HepG2 (cell line): ENCODE data around the gene VPS9D1. TPM values are rescaled to one million over a fixed set of nuclear protein-coding genes. Genes with fewer than 3 reads are reported as not detected.

Source experiments
- FOXK2 ChIP-seq: fragments of 450-650 bp; IDR thresholded peaks from 2 replicates; pipeline ENCODE4 v1.6.1; 2016
- GATAD2A ChIP-seq: IDR thresholded peaks from 2 replicates; pipeline ENCODE4 v1.6.1; 2016
- NR2F6 ChIP-seq, 2 experiments: IDR thresholded peaks; 2 replicates each; pipeline ENCODE4 v1.6.1; 2016; ENCODE audit warnings: antibody characterized with exemption in 1 of 2, mild to moderate bottlenecking in 1 of 2
- NRL ChIP-seq: sonication (generic); formaldehyde crosslinking; IDR thresholded peaks from 2 replicates; pipeline ENCODE4 v1.5.0; 2020; ENCODE audit warnings: missing genetic modification reagents, mild to moderate bottlenecking, moderate library complexity, borderline replicate concordance
- SALL2 ChIP-seq: sonication (generic); formaldehyde crosslinking; IDR thresholded peaks from 2 replicates; pipeline ENCODE4 v1.8.1; 2023; ENCODE audit warnings: mild to moderate bottlenecking, missing genetic modification reagents, inconsistent platforms
- TMF1 ChIP-seq: sonication (generic); formaldehyde crosslinking; IDR thresholded peaks from 2 replicates; pipeline ENCODE4 v1.8.1; 2022; ENCODE audit warnings: low read depth, missing genetic modification reagents
- TOE1 ChIP-seq: sonication (generic); formaldehyde crosslinking; IDR thresholded peaks from 2 replicates; pipeline ENCODE4 v1.4.0; 2020; ENCODE audit warnings: mild to moderate bottlenecking, missing genetic modification reagents
- YEATS4 ChIP-seq: sonication (generic); formaldehyde crosslinking; IDR thresholded peaks from 2 replicates; pipeline ENCODE4 v1.4.0; 2020; ENCODE audit warnings: missing genetic modification reagents, borderline replicate concordance
- ZNF75D ChIP-seq: sonication (generic); formaldehyde crosslinking; IDR thresholded peaks from 2 replicates; pipeline ENCODE4 v1.8.1; 2023; ENCODE audit warnings: missing genetic modification reagents, mild to moderate bottlenecking, borderline replicate concordance
- polyA plus RNA-seq, 8 experiments: library from polyadenylated mRNA; depleted of rRNA in 3 of 8; stranded (reverse) in 7 of 8; unstranded in 1 of 8; fragments of >200 nt; fragmentation: Illumina TruSeq in 4 of 8; extraction: Trizol in 4 of 8; gene quantifications; 2 replicates each; pipeline versions ENCODE4 v1.2.1 to v1.2.3, GENCODE V29; 2011 to 2016; ENCODE audit warnings: low read depth in 4 of 8, missing spikeins in 1 of 8, mixed read lengths in 1 of 8; ENCODE audit not compliant: insufficient read depth in 1 of 8
- total RNA-seq, 5 experiments: library from RNA; depleted of rRNA; stranded (reverse); fragments of >200 nt; fragmentation: Illumina TruSeq; extraction: Trizol; gene quantifications; 2 replicates each; pipeline ENCODE4 v1.2.3, GENCODE V29; 2016; ENCODE audit warnings: low read depth in 1 of 5
- TF ChIP-seq, protein P1 (sequence below): IDR thresholded peaks from 2 replicates; pipeline ENCODE4 v1.6.1; 2012; ENCODE audit warnings: inconsistent platforms
- TF ChIP-seq, protein P2 (sequence below): sonication (generic); formaldehyde crosslinking; IDR thresholded peaks from 2 replicates; pipeline ENCODE4 v1.4.0; 2020; ENCODE audit warnings: missing genetic modification reagents, borderline replicate concordance
- TF ChIP-seq, protein P3 (sequence below): sonication (generic); formaldehyde crosslinking; IDR thresholded peaks from 2 replicates; pipeline ENCODE4 v1.8.1; 2023; ENCODE audit warnings: mild to moderate bottlenecking, inconsistent platforms, moderate library complexity, missing genetic modification reagents, borderline replicate concordance
- TF ChIP-seq, protein P4 (sequence below): sonication (generic); formaldehyde crosslinking; IDR thresholded peaks from 2 replicates; pipeline ENCODE4 v1.5.0; 2020; ENCODE audit warnings: mild to moderate bottlenecking, missing genetic modification reagents, borderline replicate concordance

Gene VPS9D1
- total and polyA plus RNA-seq, 2 of the 13 experiments (the other 11 are each of a cell fraction or from before 2014, with no cell fraction given) = 10.1 to 13.2 TPM

DNA sequence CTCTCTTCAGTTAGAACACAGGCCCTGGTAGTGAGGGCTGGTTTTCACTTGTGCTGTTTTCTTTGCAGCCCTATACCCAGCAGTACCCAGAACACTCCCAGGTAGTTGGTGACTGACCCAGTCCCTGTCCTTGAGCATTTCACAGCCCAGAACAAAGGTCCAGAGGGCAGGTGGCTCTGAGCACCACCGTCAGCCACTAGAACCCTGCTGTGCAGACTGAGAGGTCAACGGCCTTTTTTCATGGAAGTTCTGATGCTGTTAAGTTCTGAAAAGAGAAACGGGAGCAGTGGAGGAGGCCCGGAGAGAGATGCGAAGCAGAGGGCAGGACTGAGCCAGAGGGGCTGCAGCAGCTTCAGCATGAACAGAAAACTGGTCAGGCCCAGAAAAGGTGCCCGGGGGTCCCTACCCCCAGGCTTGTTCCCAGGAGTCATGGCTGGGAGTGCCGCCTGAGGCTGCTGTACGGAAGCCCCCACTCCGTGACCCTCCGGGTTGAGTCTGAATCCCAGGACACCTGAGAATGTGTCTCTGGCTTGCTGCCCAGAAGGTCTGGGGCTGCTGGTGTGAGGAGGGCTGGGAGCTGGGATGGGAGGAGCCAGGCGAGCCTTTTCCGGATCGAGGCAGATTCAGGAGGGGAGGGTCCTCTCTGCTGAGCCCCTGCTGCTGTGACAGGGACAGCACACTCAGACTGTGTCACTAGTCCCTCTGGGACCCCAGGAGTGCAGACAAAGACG, 9.3 kb upstream of the VPS9D1 start (continued):
- TF ChIP-seq, protein P1, sequence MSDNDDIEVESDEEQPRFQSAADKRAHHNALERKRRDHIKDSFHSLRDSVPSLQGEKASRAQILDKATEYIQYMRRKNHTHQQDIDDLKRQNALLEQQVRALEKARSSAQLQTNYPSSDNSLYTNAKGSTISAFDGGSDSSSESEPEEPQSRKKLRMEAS = peak; percentile 31; the same call in 1 of the 2 replicates
- TF ChIP-seq TMF1 (CRISPR knock-in tag) = no peak
- no peak for TF ChIP-seq ZNF75D
- 0 out of 2 replicates have a peak, but pooled peaks have one; percentile 50 for TF ChIP-seq NRL (CRISPR knock-in tag)
- 0 out of 2 replicates have a peak, but pooled peaks have one; percentile 37 for TF ChIP-seq YEATS4
- TF ChIP-seq GATAD2A (CRISPR knock-in tag) = peak; percentile 31; the same call in 1 of the 2 replicates
- TF ChIP-seq, protein P2, sequence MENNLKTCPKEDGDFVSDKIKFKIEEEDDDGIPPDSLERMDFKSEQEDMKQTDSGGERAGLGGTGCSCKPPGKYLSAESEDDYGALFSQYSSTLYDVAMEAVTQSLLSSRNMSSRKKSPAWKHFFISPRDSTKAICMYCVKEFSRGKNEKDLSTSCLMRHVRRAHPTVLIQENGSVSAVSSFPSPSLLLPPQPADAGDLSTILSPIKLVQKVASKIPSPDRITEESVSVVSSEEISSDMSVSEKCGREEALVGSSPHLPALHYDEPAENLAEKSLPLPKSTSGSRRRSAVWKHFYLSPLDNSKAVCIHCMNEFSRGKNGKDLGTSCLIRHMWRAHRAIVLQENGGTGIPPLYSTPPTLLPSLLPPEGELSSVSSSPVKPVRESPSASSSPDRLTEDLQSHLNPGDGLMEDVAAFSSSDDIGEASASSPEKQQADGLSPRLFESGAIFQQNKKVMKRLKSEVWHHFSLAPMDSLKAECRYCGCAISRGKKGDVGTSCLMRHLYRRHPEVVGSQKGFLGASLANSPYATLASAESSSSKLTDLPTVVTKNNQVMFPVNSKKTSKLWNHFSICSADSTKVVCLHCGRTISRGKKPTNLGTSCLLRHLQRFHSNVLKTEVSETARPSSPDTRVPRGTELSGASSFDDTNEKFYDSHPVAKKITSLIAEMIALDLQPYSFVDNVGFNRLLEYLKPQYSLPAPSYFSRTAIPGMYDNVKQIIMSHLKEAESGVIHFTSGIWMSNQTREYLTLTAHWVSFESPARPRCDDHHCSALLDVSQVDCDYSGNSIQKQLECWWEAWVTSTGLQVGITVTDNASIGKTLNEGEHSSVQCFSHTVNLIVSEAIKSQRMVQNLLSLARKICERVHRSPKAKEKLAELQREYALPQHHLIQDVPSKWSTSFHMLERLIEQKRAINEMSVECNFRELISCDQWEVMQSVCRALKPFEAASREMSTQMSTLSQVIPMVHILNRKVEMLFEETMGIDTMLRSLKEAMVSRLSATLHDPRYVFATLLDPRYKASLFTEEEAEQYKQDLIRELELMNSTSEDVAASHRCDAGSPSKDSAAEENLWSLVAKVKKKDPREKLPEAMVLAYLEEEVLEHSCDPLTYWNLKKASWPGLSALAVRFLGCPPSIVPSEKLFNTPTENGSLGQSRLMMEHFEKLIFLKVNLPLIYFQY (CRISPR knock-in tag) = peak; percentile 97
- no peak; the same call in 1 of the 2 replicates for TF ChIP-seq NR2F6 (IDR thresholded peaks at IDR 0.05)
- TF ChIP-seq NR2F6 (CRISPR knock-in tag; IDR thresholded peaks at IDR 0.05) = 0 out of 2 replicates have a peak, but pooled peaks have one; percentile 31
- 0 out of 2 replicates have a peak, but pooled peaks have one; percentile 54 for TF ChIP-seq SALL2 (CRISPR knock-in tag)
- TF ChIP-seq, protein P3, sequence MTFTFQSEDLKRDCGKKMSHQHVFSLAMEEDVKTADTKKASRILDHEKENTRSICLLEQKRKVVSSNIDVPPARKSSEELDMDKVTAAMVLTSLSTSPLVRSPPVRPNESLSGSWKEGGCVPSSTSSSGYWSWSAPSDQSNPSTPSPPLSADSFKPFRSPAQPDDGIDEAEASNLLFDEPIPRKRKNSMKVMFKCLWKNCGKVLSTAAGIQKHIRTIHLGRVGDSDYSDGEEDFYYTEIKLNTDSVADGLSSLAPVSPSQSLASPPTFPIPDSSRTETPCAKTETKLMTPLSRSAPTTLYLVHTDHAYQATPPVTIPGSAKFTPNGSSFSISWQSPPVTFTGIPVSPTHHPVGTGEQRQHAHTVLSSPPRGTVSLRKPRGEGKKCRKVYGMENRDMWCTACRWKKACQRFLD = 0 out of 2 replicates have a peak, but pooled peaks have one; percentile 34
- TF ChIP-seq, protein P4, sequence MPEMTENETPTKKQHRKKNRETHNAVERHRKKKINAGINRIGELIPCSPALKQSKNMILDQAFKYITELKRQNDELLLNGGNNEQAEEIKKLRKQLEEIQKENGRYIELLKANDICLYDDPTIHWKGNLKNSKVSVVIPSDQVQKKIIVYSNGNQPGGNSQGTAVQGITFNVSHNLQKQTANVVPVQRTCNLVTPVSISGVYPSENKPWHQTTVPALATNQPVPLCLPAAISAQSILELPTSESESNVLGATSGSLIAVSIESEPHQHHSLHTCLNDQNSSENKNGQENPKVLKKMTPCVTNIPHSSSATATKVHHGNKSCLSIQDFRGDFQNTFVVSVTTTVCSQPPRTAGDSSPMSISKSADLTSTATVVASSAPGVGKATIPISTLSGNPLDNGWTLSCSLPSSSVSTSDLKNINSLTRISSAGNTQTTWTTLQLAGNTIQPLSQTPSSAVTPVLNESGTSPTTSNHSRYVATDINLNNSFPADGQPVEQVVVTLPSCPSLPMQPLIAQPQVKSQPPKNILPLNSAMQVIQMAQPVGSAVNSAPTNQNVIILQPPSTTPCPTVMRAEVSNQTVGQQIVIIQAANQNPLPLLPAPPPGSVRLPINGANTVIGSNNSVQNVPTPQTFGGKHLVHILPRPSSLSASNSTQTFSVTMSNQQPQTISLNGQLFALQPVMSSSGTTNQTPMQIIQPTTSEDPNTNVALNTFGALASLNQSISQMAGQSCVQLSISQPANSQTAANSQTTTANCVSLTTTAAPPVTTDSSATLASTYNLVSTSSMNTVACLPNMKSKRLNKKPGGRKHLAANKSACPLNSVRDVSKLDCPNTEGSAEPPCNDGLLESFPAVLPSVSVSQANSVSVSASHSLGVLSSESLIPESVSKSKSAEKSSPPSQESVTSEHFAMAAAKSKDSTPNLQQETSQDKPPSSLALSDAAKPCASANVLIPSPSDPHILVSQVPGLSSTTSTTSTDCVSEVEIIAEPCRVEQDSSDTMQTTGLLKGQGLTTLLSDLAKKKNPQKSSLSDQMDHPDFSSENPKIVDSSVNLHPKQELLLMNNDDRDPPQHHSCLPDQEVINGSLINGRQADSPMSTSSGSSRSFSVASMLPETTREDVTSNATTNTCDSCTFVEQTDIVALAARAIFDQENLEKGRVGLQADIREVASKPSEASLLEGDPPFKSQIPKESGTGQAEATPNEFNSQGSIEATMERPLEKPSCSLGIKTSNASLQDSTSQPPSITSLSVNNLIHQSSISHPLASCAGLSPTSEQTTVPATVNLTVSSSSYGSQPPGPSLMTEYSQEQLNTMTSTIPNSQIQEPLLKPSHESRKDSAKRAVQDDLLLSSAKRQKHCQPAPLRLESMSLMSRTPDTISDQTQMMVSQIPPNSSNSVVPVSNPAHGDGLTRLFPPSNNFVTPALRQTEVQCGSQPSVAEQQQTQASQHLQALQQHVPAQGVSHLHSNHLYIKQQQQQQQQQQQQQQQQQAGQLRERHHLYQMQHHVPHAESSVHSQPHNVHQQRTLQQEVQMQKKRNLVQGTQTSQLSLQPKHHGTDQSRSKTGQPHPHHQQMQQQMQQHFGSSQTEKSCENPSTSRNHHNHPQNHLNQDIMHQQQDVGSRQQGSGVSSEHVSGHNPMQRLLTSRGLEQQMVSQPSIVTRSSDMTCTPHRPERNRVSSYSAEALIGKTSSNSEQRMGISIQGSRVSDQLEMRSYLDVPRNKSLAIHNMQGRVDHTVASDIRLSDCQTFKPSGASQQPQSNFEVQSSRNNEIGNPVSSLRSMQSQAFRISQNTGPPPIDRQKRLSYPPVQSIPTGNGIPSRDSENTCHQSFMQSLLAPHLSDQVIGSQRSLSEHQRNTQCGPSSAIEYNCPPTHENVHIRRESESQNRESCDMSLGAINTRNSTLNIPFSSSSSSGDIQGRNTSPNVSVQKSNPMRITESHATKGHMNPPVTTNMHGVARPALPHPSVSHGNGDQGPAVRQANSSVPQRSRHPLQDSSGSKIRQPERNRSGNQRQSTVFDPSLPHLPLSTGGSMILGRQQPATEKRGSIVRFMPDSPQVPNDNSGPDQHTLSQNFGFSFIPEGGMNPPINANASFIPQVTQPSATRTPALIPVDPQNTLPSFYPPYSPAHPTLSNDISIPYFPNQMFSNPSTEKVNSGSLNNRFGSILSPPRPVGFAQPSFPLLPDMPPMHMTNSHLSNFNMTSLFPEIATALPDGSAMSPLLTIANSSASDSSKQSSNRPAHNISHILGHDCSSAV = no peak
- no peak for TF ChIP-seq FOXK2
- no peak for TF ChIP-seq TOE1 (CRISPR knock-in tag)
